BJ (cell line): Measurements from ENCODE around the gene PLIN1. TPM values are rescaled to one million over a fixed set of nuclear protein-coding genes. Genes with fewer than 3 reads are reported as not detected.

Experiments used
- CTCF ChIA-PET: fragments of 350-600 bp; formaldehyde crosslinking; extraction: SDS; loops from one replicate; lab custom pipeline; 2021; ENCODE audit warnings: antibody characterized with exemption, inconsistent platforms; lab: Yijun Ruan, JAX
- POLR2A ChIA-PET: fragments of 300-600 bp; sonication (Branson Sonifier 250); formaldehyde crosslinking; extraction: SDS; loops from one replicate; lab custom pipeline; 2021; ENCODE audit warnings: antibody characterized with exemption; lab: Charles Lee
- DNase-seq: peaks from one replicate; pipeline ENCODE4 v3.0.0-alpha.2; 2011; ENCODE audit warnings: low read depth
- H3K27me3 ChIP-seq: 2 replicates; pipeline ENCODE4 v1.6.0; 2011; ENCODE audit warnings: low read length; ENCODE audit not compliant: control insufficient read depth, insufficient read depth
- H3K36me3 ChIP-seq: 2 replicates; pipeline ENCODE4 v1.5.1; 2011; ENCODE audit warnings: low read length; ENCODE audit not compliant: control insufficient read depth, insufficient read depth
- H3K4me3 ChIP-seq: 2 replicates; pipeline ENCODE4 v1.5.1; 2011; ENCODE audit warnings: low read depth, mild to moderate bottlenecking, control low read depth, low read length
- polyA plus RNA-seq: library from polyadenylated mRNA; depleted of rRNA; stranded (reverse); fragments of >200 nt; gene quantifications from 2 replicates; pipeline ENCODE4 v1.2.3, GENCODE V29; 2011
- TF ChIP-seq, protein P1 (sequence below): IDR thresholded peaks from 2 replicates; pipeline ENCODE4 v1.5.1; 2011; ENCODE audit warnings: low read depth, mild to moderate bottlenecking, control low read depth, inconsistent platforms, low read length, moderate library complexity; ENCODE audit not compliant: insufficient read depth

Gene PLIN1
- polyA plus RNA-seq, 1 experiment, result 0.06 TPM

DNA sequence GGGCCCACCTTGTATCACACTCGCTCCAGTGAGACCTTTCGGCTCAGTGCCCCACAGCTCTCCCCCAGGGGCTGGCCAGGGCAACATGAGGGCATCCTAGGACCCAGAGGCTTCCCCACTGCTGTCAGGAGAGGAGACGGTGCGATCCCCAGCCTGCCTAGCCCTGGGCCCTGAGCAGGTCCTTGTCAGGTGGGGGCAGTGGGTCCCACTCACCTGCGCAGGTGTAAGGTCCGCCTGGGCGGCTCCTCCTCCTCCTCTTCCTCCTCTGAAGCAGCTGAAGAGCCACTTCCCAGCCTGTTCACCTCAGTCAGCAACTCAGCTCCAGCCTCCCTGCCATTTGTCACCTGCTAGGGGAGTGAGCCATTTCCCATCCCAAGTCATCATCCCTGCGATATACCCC lies 33.5 kb downstream of the PLIN1 start:
- Histone ChIP-seq H3K4me3 (no peak overlapping the region), H3K36me3 (peaks cover 19% of the 10 kb centered on the region), H3K27me3 (no peaks in the 10 kb centered on the region)
- TF ChIP-seq, protein P1, sequence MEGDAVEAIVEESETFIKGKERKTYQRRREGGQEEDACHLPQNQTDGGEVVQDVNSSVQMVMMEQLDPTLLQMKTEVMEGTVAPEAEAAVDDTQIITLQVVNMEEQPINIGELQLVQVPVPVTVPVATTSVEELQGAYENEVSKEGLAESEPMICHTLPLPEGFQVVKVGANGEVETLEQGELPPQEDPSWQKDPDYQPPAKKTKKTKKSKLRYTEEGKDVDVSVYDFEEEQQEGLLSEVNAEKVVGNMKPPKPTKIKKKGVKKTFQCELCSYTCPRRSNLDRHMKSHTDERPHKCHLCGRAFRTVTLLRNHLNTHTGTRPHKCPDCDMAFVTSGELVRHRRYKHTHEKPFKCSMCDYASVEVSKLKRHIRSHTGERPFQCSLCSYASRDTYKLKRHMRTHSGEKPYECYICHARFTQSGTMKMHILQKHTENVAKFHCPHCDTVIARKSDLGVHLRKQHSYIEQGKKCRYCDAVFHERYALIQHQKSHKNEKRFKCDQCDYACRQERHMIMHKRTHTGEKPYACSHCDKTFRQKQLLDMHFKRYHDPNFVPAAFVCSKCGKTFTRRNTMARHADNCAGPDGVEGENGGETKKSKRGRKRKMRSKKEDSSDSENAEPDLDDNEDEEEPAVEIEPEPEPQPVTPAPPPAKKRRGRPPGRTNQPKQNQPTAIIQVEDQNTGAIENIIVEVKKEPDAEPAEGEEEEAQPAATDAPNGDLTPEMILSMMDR, result no peak
- POLR2A ChIA-PET, result no interaction called here
- CTCF ChIA-PET, result interaction anchor here (0.6 to 2.1 kb wide), 9 partner anchors 13 to 1390 kb away, joined by 3 to 12 read pairs (median 4); partner anchors contain the start of gene MESP1
- no peak for DNase-seq

DNA sequence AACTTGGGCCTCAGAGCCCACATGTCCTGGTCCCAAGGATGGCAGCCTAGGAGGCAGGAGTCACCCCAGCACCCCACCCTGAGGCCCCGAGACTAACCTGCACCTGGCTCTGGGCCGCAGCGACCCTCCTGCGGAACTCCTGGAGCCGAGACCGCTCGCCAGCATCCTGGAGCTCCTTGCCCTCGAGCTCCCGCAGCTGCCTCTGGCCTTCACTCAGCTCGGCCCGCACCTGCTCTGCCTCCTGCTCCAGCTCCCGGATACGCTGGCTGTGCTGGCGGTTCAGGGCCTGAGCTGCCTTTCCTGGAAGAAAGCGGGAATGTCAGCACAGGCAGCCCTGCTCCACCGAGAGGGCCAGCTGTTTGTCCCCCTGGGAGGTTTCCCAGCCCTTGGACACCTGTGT lies 37.1 kb downstream of the PLIN1 start:
- H3K4me3 ChIP-seq, result no peak overlapping the region
- POLR2A ChIA-PET, result no interaction called here
- TF ChIP-seq, protein P1, result no peak
- H3K27me3 ChIP-seq, result no peaks in the 10 kb centered on the region
- H3K36me3 ChIP-seq, result peaks cover 17% of the 10 kb centered on the region
- DNase-seq, result no peak
- CTCF ChIA-PET, result interaction anchor here (1.5 kb wide), 1 partner anchor 246 kb away, joined by 3 read pairs; no protein-coding TSS in a partner anchor

DNA sequence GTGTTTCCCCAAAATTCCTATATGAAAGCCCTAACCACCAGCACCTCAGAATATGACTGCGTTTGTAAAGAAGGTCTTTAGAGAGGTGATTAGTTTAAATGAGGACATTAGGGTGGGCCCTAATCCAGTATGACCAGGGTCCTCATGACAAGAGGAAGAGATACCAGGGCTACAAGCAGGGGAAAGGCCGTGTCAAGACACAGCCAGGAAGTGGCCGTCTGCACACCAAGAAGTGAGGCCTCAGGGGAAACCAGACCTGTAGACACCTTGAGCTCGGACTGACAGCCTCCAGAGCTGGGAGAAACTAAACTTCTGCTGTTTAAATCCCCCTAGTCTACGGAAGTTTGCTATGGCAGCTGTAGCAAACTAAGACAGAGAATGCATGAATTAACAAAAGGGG lies 38.1 kb downstream of the PLIN1 start:
- no peaks in the 10 kb centered on the region for H3K27me3 ChIP-seq
- TF ChIP-seq, protein P1, result no peak
- ChIA-PET CTCF (interaction anchor here (0.7 to 1.5 kb wide), 2 partner anchors 161 to 247 kb away, joined by 3 read pairs; no protein-coding TSS in a partner anchor), POLR2A (no interaction called here)
- peaks cover 15% of the 10 kb centered on the region for H3K36me3 ChIP-seq
- H3K4me3 ChIP-seq, result no peak overlapping the region
- no peak for DNase-seq

DNA sequence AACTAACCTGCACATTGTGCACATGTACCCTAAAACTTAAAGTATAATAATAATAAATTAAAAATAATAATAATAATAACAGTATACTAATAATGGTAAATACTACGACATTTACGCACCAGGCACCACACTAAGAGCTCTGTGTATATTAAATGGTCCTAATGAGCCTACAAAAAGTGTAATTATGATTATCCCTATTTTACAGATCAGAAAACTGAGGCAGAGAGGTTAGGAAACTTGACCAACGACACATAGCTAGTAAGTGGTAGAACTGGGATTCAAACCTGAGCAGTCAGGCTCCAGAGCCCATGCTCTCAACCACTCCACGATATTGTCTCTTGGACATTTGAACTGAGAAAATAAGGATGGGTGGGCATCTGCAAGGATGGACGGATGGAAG lies 38.9 kb downstream of the PLIN1 start:
- ChIA-PET POLR2A (no interaction called here), CTCF (no interaction called here)
- TF ChIP-seq, protein P1, result no peak
- H3K27me3 ChIP-seq, result no peaks in the 10 kb centered on the region
- DNase-seq, result no peak
- no peak overlapping the region for H3K4me3 ChIP-seq
- peaks cover 9% of the 10 kb centered on the region for H3K36me3 ChIP-seq

DNA sequence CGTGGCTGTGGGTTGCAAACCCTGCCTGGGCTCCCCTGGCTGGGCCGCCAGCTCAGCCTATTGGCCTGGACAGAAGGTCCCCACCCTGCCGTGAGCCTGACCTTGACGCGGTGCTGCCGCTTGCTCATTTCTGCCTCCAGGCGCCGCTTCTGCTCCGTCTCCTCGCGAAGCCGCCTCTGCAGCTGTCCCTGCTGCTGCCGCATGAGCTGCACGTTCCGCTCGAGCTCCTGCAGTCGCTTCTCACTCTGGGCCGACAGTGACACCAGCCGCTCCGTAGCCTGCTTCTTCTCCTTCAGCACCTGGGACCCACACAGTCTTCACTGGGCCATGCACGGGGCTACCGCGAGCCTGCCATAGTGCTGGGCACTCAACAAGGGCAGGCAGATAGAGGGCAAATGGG lies 45.6 kb downstream of the PLIN1 start:
- ChIA-PET CTCF (interaction anchor here (1.2 kb wide), 1 partner anchor 14 kb away, joined by 3 read pairs; no protein-coding TSS in a partner anchor), POLR2A (no interaction called here)
- Histone ChIP-seq H3K36me3 (peaks cover 40% of the 10 kb centered on the region), H3K4me3 (no peak overlapping the region), H3K27me3 (no peaks in the 10 kb centered on the region)
- TF ChIP-seq, protein P1, result no peak
- DNase-seq, result no peak
